ENCODE data around the gene RBM39. TPM values are rescaled to one million over a fixed set of nuclear protein-coding genes. Genes with fewer than 3 reads are reported as not detected.
A peak's percentile ranks its signal among the peaks of the same experiment; 100 is the strongest.

Gene RBM39
- total RNA-seq, 1 experiment from 2014 or later, result 347 TPM

- H3K4me1 Mint-ChIP-seq, result peaks cover 38% of the 10 kb centered on the region in 2 experiments
- Histone ChIP-seq H2BK15ac (ENCODE audit: low read depth, low read length) (no peak within 1 kb of the TSS), H3K23ac (ENCODE audit: insufficient read length, low read depth, low read length) (no peak within 1 kb of the TSS), H4K91ac (ENCODE audit: insufficient read length, low read depth, low read length) (peak within 1 kb of the TSS; percentile 21), H3K9me3 (ENCODE audit: control insufficient read depth, low read depth, low read length) (no peaks in the 10 kb centered on the region), H2BK12ac (ENCODE audit: insufficient read length, low read depth, low read length) (no peak within 1 kb of the TSS), H3K9ac (ENCODE audit: extremely low read depth, insufficient read length, low read length) (peak within 1 kb of the TSS; percentile 98), H3K4me1 (ENCODE audit: insufficient read depth, low read length) (no peaks in the 10 kb centered on the region; the same call in 1 of the 2 replicates), H3K27ac (ENCODE audit: insufficient read length, low read depth, low read length) (peak within 1 kb of the TSS; percentile 56), H3K14ac (ENCODE audit: insufficient read depth, low read length) (peak within 1 kb of the TSS; percentile 98), H2AFZ (ENCODE audit: low read length) (no peak within 1 kb of the TSS), H3K27me3 (ENCODE audit: insufficient read depth, low read length) (no peaks in the 10 kb centered on the region), H3K4ac (ENCODE audit: low read depth, low read length) (peak within 1 kb of the TSS; percentile 4; the same call in 1 of the 2 replicates), H3K4me2 (ENCODE audit: insufficient read depth, insufficient read length, low read length) (peak within 1 kb of the TSS; percentile 88), H3K79me2 (ENCODE audit: insufficient read depth, low read length) (peaks cover 46% of the 10 kb centered on the region), H3K79me1 (ENCODE audit: insufficient read depth, low read depth, low read length, poor library complexity, severe bottlenecking) (no peaks in the 10 kb centered on the region), H4K20me1 (ENCODE audit: control insufficient read depth, insufficient read depth, insufficient read length) (no peaks in the 10 kb centered on the region), H3T11ph (ENCODE audit: low read length) (no peak within 1 kb of the TSS), H3K23me2 (ENCODE audit: insufficient read length, low read depth, low read length, poor library complexity, severe bottlenecking) (peaks cover 9% of the 10 kb centered on the region), H2BK20ac (ENCODE audit: low read depth, low read length, poor library complexity, severe bottlenecking) (no peak within 1 kb of the TSS), H4K8ac (replicated peaks; ENCODE audit: insufficient read length, low read depth, low read length) (no peak within 1 kb of the TSS), H2AK5ac (ENCODE audit: insufficient read length, low read length) (no peak within 1 kb of the TSS), H2BK5ac (ENCODE audit: insufficient read length, low read length) (peak within 1 kb of the TSS; percentile 37), H2BK120ac (ENCODE audit: low read depth, low read length, poor library complexity, severe bottlenecking) (no peak within 1 kb of the TSS), H3K18ac (ENCODE audit: insufficient read length, low read depth, low read length) (peak within 1 kb of the TSS; percentile 96), H4K5ac (ENCODE audit: insufficient read length, low read depth, low read length) (peak within 1 kb of the TSS; percentile 77), H3K56ac (ENCODE audit: insufficient read length, low read depth, low read length) (peak within 1 kb of the TSS; percentile 53)
- H3K36me3 Mint-ChIP-seq (ENCODE audit: insufficient read depth in 1 of 3, low read depth in 3 of 3), result peaks cover 9 to 14% (median 13%) of the 10 kb centered on the region in 3 experiments; a peak in 6 of 7 replicates
- no CpG with 5 or more reads among the region's 61 CpGs for WGBS (ENCODE audit: extremely low coverage, insufficient read length, low lambda C conversion rate)
- peak; percentile 95 for DNase-seq
- H3K9me3 Mint-ChIP-seq, result no peaks in the 10 kb centered on the region; a peak in 2 of 5 replicates
- no peaks in the 10 kb centered on the region for H3K27me3 Mint-ChIP-seq (ENCODE audit: low read depth)
- H3K4me3 Mint-ChIP-seq, result peak within 1 kb of the TSS; percentile 96 to 99
- no peak for TF ChIP-seq CTCF (conservative IDR thresholded peaks at IDR 0.05)
- peak within 1 kb of the TSS; percentile 99 to 100 (median 99) for H3K27ac Mint-ChIP-seq
These were observed 77.4 kb downstream of the RBM39 start, which contains the start of the genes CPNE1 and RBM12 for GRCh38 chr20:35664466-35665206. Gene CPNE1 (minus strand): TSS chr20:35664900. CDS start chr20:35632923, 31,977 bp downstream. Gene RBM12 (minus strand): TSS chr20:35664900. CDS start chr20:35655322, 9,578 bp downstream.

Data from H9 (cell line).